HG03442 (cell line): Measurements from ENCODE around the gene FIS1.
"Not testable (repeated sequence)": the region's sequence is repeated elsewhere in the genome, so short reads cannot be mapped to it uniquely, and the experiment has no call there.

Experiments used
- ATAC-seq: cut with Tn5 transposase; IDR thresholded peaks from one replicate; pipeline ENCODE4 v1.9.1; 2021; ENCODE audit warnings: mild to moderate bottlenecking, moderate library complexity; ENCODE audit not compliant: unreplicated experiment

FIS1 gene

DNA sequence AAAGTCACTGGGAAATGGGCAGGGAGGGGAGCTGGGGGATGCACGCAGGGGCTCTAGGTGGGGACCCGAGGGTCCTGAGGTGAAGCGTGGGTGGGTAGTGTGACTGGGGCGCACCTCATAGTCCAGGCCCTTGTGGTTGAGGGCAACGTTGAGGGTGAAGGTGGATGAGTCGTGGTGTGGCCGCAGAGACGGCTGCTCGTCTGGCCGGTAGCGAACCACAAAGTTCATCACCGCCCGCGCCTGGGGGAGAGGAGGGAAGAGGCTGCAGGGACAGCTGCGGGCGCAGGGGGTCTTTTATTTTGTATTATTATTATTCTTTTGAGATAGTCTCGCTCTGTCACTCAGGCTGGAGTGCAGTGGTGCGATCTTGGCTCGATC lies 38.2 kb downstream of the FIS1 start:
- no peak for ATAC-seq

DNA sequence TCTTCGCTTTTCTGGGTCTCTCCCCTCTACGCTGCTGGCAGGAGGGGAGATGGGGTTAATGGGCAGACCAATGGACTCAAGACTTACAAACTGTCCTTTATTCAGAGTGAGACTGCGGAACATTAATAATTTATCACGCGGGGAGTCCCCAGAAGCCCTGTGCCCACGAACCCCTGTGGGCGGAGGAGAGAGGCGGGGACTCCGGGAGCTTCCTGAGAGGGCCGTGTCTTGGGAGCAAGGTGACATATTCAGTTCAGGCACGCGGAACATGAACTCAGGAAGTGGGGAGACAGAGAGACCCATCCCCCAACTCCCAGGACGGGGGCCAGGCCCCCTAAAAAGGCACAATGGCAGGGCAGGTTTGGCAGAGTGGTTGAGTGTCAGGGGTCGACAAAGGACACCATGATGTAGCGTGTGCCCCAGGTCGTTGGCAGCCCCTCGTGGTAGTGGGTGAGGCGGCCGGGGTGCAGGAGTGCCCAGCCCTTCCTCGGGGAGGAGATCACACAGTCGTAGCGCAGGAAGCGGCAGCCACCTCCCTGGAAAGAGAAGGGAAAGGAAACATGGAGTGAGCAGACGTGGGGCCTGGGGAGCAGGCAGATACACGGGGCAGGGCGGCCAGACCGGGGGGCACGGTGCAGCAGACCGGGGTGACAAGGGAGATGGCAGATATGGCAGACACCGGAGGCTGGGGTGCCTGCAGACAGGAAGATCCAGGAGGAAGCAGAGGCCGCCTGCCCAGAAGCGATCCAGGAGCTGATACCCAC lies 38.8 kb downstream of the FIS1 start:
- ATAC-seq, result no peak

GRCh38 chr7:101203740-101204738 lies 40.8 kb downstream of the FIS1 start:
- ATAC-seq, result not testable (repeated sequence)

- ATAC-seq, result no peak
Observed at GRCh38 chr7:101202603-101202918, 42.3 kb downstream of the FIS1 start.

- no peak for ATAC-seq
Observed at GRCh38 chr7:101201695-101202602, 42.9 kb downstream of the FIS1 start.

DNA sequence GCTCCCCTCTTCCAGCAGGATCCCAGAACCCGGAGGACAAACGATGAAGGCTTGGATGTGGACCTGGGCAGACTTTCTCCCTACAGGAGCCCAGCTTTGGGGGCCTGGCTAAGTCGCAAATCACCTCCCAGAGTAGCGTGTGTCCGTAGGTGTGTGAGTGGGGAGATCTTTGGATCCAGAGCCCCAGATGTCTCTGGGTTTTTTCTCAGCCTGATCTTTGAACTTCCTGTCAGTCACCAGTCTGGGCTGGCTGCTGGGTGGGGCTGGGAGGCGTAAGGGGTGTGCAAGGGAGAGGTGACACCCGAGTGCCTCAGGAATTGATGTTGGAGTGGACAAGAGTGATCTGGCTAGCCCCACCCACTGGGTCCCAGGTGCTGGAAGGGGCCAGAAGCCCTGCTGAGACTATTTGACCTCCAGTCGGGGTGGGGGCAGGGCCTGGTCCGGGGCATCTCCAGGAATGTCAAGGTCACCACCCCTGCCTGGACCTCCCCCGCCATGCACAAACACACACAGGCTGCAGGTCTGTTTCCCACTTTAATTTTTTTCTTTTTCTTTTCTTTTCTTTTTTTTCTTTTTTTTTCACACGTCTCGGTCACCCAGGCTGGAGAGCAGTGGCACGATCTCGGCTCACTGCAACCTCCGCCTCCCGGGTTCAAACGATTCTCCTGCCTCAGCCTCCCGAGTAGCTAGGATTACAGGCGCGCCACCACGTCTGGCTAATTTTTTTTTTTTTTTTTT lies 43.9 kb downstream of the FIS1 start, which contains the start of gene MOGAT3:
MOGAT3 (minus strand) TSS at position 175 of the 738 bp plus-strand sequence. CDS start 182 bp downstream, outside the sequence.
- ATAC-seq, result no peak

- ATAC-seq, result no peak
Observed at GRCh38 chr7:101200504-101200861, 44.4 kb downstream of the FIS1 start.

DNA sequence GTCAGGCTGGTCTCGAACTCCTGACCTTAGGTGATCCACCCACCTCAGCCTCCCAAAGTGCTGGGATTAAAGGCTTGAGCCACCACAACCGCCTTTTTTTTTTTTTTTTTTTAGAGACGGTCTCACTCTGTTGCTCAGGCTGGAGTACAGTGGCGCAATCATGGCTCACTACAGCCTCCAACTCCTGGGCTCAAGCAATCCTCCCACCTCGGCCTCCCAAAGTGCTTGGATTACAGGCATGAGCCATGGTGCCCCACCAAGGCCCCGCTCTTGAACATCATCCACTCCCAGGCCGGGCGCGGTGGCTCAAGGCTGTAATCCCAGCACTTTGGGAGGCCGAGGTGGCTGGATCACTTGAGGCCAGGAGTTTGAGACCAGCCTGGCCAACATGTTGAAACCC lies 45.4 kb downstream of the FIS1 start:
- ATAC-seq, result not testable (repeated sequence)

DNA sequence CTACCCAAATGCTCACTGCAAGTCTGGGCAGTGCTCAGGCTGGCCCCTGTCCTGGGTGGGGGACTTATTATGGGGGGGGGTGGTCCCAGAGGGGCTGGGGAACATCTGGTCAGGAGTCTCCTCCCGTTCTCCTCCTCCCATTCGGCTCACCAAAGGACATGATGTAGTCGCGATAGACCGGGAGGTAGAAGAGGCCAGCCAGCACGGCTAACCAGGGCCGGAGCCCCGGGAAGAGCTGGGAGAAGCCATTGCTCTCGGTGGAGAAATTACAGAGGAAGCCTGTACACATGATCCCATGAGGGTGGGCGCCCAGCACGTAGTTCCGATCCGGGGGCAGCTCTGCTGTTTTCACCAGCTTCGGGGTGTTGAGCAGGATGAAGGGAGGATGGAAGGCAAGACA lies 46.4 kb downstream of the FIS1 start:
- no peak for ATAC-seq

GRCh38 chr7:101197991-101198390 lies 46.9 kb downstream of the FIS1 start:
- no peak for ATAC-seq

- no peak for ATAC-seq
Observed at GRCh38 chr7:101195884-101196283, 49.0 kb downstream of the FIS1 start.
